HEK293T (cell line): ENCODE data around the gene PLRG1.

Source experiments
- BHLHE40 ChIP-seq: fragments of 450-650 bp; IDR thresholded peaks from 2 replicates; pipeline ENCODE4 v1.6.1; 2016; ENCODE audit warnings: mild to moderate bottlenecking, moderate library complexity, borderline replicate concordance
- FOXK2 ChIP-seq: fragments of 450-650 bp; IDR thresholded peaks from 2 replicates; pipeline ENCODE4 v1.6.1; 2016; ENCODE audit warnings: mild to moderate bottlenecking
- HDGF ChIP-seq: fragments of 450-650 bp; IDR thresholded peaks from 2 replicates; pipeline ENCODE4 v1.6.1; 2017; ENCODE audit warnings: antibody characterized with exemption, borderline replicate concordance
- NFRKB ChIP-seq: fragments of 450-650 bp; IDR thresholded peaks from 2 replicates; pipeline ENCODE4 v1.6.1; 2016; ENCODE audit warnings: mild to moderate bottlenecking, moderate library complexity
- SP1 ChIP-seq: fragments of 450-650 bp; IDR thresholded peaks from 2 replicates; pipeline ENCODE4 v1.6.1; 2017
- SUZ12 ChIP-seq: fragments of 450-650 bp; IDR thresholded peaks from 2 replicates; pipeline ENCODE4 v1.6.1; 2016; ENCODE audit warnings: mild to moderate bottlenecking
- TARDBP ChIP-seq: fragments of 450-650 bp; IDR thresholded peaks from 2 replicates; pipeline ENCODE4 v1.6.1; 2016

DNA sequence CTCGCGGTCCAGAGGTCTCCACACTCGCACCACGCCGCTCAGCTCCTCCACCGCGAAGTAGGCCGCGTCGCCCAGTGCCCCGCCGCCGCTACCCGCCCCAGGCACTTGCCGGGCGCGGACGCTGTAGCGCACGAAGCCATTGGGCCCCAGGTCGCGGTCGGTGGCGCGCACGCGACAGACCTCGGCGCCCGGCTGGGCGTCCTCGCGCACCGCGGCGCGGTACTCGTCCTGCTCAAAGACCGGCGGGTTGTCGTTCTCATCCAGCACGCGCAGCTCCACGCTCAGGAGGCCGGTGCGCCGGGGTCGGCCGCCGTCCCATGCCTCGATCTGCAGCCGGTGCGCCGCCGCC lies 60.0 kb downstream of the PLRG1 start:
- no peak for TF ChIP-seq TARDBP
- TF ChIP-seq SP1 = no peak
- no peak for TF ChIP-seq HDGF
- no peak for TF ChIP-seq NFRKB
- no peak for TF ChIP-seq SUZ12
- no peak for TF ChIP-seq BHLHE40
- TF ChIP-seq FOXK2 = no peak
